C4-2B (cell line): Measurements from ENCODE around the gene FOXA1.

Experiments used
- H3K27ac ChIP-seq: fragments of 450-650 bp; 2 replicates; pipeline ENCODE4 v1.5.1; 2017
- CTCF ChIP-seq: fragments of 450-650 bp; conservative IDR thresholded peaks from 2 replicates; pipeline ENCODE4 v1.5.1; 2017; ENCODE audit warnings: mild to moderate bottlenecking
- ZFX ChIP-seq: fragments of 450-650 bp; IDR thresholded peaks from 2 replicates; pipeline ENCODE4 v1.6.1; 2017

The FOXA1 gene

GRCh38 chr14:37546621-37547447 is 48.2 kb downstream of the FOXA1 start:
- no peak overlapping the region for H3K27ac ChIP-seq
- TF ChIP-seq CTCF (no peak), ZFX (no peak)

- TF ChIP-seq ZFX, result no peak
- TF ChIP-seq CTCF, result 0 out of 2 replicates have a peak, but pooled peaks have one; percentile 5
- H3K27ac ChIP-seq, result no peak overlapping the region
Measured at GRCh38 chr14:37545174-37545573, 49.9 kb downstream of the FOXA1 start.

GRCh38 chr14:37544407-37544806 is 50.6 kb downstream of the FOXA1 start:
- H3K27ac ChIP-seq, result no peak overlapping the region
- no peak for TF ChIP-seq CTCF
- no peak for TF ChIP-seq ZFX

- H3K27ac ChIP-seq, result no peak overlapping the region
- TF ChIP-seq ZFX (no peak), CTCF (no peak)
Measured at GRCh38 chr14:37539992-37540391, 55.1 kb downstream of the FOXA1 start.
